H1 (cell line): ENCODE data around the gene HIVEP2. TPM values are rescaled to one million over a fixed set of nuclear protein-coding genes. Genes with fewer than 3 reads are reported as not detected.

Source experiments
- BCL11A ChIP-seq, 2 experiments: IDR thresholded peaks; one replicate each; pipeline ENCODE4 v1.6.1; 2011; ENCODE audit warnings: low read depth in 2 of 2, low read length in 2 of 2, mild to moderate bottlenecking in 2 of 2
- CBX5 ChIP-seq: fragments of 300-800, 300-1000 bp; sonication (generic); IDR thresholded peaks from 2 replicates; pipeline ENCODE4 v1.7.1; 2016; ENCODE audit warnings: antibody characterized with exemption, low read length, low read depth
- JUN ChIP-seq: IDR thresholded peaks from 2 replicates; pipeline ENCODE4 v1.6.1; 2011; ENCODE audit warnings: low read depth, mild to moderate bottlenecking, improper control_type of control experiment, low read length
- RFX5 ChIP-seq: IDR thresholded peaks from 2 replicates; pipeline ENCODE4 v1.6.1; 2011; ENCODE audit warnings: low read depth, low read length, improper control_type of control experiment, borderline replicate concordance
- SAP30 ChIP-seq: fragments of 300-600 bp; sonication (generic); IDR thresholded peaks from 2 replicates; pipeline ENCODE4 v1.7.1; 2012; ENCODE audit warnings: low read length, moderate library complexity, mild to moderate bottlenecking, inconsistent platforms; ENCODE audit not compliant: insufficient read depth, insufficient replicate concordance
- SP4 ChIP-seq: IDR thresholded peaks from 2 replicates; pipeline ENCODE4 v1.6.1; 2012; ENCODE audit warnings: low read length, inconsistent platforms
- ZNF274 ChIP-seq: IDR thresholded peaks from 2 replicates; pipeline ENCODE4 v1.7.0; 2012; ENCODE audit warnings: low read length, borderline replicate concordance; ENCODE audit errors: extremely low read depth
- polyA plus RNA-seq, 7 experiments: library from polyadenylated mRNA; depleted of rRNA in 3 of 7; stranded (reverse) in 5 of 7; unstranded in 2 of 7; fragments of >200 nt in 5 of 7; fragments of 200-250 nt in 2 of 7; gene quantifications; 1 replicate in 5 of 7; 2 replicates in 1 of 7; 4 replicates in 1 of 7; pipeline versions ENCODE4 v1.2.1 to v1.2.3, GENCODE V29; 2011 to 2013; ENCODE audit warnings: missing spikeins in 2 of 7, mixed read lengths in 2 of 7
- total RNA-seq: library from RNA; stranded (reverse); fragmentation: NEBNext Ultra II Directional; extraction: Animal tissue kit (Norgen Biotek cat#: 25700); gene quantifications from 2 replicates; pipeline ENCODE4 v1.2.1, GENCODE V29; 2021
- TF ChIP-seq, protein P1 (sequence below): fragments of 300-600 bp; sonication (generic); IDR thresholded peaks from 2 replicates; pipeline ENCODE4 v1.7.1; 2012; ENCODE audit warnings: low read length, moderate library complexity, mild to moderate bottlenecking, inconsistent platforms; ENCODE audit not compliant: insufficient replicate concordance

The HIVEP2 gene
- total and polyA plus RNA-seq, 2 of the 8 experiments (the other 6 are each of a cell fraction or from before 2014, with no cell fraction given), result 2.2 to 6.1 TPM

DNA sequence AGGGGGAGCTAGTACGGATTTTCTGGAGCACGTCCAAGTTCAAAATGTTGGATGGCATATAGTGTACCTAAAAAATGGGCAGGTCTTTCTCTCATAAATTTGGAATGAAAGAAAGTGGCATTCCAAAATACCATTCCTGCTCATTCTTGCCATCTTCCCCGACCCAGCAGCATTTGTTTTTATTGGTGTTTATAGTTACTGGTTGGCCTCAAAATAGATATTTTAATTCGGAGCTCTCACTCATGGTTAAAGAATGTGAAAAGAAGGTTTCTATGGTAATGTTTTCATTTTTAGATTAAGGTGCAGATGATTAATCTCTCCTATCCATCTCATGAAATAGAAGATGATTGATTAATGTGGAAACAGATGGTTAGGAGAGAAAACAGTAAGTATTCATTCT is 204.5 kb downstream of the HIVEP2 start (continued):
- TF ChIP-seq, protein P1, sequence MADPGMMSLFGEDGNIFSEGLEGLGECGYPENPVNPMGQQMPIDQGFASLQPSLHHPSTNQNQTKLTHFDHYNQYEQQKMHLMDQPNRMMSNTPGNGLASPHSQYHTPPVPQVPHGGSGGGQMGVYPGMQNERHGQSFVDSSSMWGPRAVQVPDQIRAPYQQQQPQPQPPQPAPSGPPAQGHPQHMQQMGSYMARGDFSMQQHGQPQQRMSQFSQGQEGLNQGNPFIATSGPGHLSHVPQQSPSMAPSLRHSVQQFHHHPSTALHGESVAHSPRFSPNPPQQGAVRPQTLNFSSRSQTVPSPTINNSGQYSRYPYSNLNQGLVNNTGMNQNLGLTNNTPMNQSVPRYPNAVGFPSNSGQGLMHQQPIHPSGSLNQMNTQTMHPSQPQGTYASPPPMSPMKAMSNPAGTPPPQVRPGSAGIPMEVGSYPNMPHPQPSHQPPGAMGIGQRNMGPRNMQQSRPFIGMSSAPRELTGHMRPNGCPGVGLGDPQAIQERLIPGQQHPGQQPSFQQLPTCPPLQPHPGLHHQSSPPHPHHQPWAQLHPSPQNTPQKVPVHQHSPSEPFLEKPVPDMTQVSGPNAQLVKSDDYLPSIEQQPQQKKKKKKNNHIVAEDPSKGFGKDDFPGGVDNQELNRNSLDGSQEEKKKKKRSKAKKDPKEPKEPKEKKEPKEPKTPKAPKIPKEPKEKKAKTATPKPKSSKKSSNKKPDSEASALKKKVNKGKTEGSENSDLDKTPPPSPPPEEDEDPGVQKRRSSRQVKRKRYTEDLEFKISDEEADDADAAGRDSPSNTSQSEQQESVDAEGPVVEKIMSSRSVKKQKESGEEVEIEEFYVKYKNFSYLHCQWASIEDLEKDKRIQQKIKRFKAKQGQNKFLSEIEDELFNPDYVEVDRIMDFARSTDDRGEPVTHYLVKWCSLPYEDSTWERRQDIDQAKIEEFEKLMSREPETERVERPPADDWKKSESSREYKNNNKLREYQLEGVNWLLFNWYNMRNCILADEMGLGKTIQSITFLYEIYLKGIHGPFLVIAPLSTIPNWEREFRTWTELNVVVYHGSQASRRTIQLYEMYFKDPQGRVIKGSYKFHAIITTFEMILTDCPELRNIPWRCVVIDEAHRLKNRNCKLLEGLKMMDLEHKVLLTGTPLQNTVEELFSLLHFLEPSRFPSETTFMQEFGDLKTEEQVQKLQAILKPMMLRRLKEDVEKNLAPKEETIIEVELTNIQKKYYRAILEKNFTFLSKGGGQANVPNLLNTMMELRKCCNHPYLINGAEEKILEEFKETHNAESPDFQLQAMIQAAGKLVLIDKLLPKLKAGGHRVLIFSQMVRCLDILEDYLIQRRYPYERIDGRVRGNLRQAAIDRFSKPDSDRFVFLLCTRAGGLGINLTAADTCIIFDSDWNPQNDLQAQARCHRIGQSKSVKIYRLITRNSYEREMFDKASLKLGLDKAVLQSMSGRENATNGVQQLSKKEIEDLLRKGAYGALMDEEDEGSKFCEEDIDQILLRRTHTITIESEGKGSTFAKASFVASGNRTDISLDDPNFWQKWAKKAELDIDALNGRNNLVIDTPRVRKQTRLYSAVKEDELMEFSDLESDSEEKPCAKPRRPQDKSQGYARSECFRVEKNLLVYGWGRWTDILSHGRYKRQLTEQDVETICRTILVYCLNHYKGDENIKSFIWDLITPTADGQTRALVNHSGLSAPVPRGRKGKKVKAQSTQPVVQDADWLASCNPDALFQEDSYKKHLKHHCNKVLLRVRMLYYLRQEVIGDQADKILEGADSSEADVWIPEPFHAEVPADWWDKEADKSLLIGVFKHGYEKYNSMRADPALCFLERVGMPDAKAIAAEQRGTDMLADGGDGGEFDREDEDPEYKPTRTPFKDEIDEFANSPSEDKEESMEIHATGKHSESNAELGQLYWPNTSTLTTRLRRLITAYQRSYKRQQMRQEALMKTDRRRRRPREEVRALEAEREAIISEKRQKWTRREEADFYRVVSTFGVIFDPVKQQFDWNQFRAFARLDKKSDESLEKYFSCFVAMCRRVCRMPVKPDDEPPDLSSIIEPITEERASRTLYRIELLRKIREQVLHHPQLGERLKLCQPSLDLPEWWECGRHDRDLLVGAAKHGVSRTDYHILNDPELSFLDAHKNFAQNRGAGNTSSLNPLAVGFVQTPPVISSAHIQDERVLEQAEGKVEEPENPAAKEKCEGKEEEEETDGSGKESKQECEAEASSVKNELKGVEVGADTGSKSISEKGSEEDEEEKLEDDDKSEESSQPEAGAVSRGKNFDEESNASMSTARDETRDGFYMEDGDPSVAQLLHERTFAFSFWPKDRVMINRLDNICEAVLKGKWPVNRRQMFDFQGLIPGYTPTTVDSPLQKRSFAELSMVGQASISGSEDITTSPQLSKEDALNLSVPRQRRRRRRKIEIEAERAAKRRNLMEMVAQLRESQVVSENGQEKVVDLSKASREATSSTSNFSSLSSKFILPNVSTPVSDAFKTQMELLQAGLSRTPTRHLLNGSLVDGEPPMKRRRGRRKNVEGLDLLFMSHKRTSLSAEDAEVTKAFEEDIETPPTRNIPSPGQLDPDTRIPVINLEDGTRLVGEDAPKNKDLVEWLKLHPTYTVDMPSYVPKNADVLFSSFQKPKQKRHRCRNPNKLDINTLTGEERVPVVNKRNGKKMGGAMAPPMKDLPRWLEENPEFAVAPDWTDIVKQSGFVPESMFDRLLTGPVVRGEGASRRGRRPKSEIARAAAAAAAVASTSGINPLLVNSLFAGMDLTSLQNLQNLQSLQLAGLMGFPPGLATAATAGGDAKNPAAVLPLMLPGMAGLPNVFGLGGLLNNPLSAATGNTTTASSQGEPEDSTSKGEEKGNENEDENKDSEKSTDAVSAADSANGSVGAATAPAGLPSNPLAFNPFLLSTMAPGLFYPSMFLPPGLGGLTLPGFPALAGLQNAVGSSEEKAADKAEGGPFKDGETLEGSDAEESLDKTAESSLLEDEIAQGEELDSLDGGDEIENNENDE, result no peak
- TF ChIP-seq JUN, result no peak
- no peak for TF ChIP-seq CBX5
- no peak for TF ChIP-seq BCL11A (IDR thresholded peaks at IDR 0.05; ENCODE audit: low read depth in 2 of 2, low read length in 2 of 2)
- TF ChIP-seq SAP30, result no peak
- no peak for TF ChIP-seq RFX5
- no peak for TF ChIP-seq ZNF274
- TF ChIP-seq SP4, result no peak
